ENCODE results near the gene BROX.
A peak's percentile ranks its signal among the peaks of the same experiment; 100 is the strongest.
"Not testable (repeated sequence)": the region's sequence is repeated elsewhere in the genome, so short reads cannot be mapped to it uniquely, and the experiment has no call there.

The BROX gene, protein sequence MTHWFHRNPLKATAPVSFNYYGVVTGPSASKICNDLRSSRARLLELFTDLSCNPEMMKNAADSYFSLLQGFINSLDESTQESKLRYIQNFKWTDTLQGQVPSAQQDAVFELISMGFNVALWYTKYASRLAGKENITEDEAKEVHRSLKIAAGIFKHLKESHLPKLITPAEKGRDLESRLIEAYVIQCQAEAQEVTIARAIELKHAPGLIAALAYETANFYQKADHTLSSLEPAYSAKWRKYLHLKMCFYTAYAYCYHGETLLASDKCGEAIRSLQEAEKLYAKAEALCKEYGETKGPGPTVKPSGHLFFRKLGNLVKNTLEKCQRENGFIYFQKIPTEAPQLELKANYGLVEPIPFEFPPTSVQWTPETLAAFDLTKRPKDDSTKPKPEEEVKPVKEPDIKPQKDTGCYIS

DNA sequence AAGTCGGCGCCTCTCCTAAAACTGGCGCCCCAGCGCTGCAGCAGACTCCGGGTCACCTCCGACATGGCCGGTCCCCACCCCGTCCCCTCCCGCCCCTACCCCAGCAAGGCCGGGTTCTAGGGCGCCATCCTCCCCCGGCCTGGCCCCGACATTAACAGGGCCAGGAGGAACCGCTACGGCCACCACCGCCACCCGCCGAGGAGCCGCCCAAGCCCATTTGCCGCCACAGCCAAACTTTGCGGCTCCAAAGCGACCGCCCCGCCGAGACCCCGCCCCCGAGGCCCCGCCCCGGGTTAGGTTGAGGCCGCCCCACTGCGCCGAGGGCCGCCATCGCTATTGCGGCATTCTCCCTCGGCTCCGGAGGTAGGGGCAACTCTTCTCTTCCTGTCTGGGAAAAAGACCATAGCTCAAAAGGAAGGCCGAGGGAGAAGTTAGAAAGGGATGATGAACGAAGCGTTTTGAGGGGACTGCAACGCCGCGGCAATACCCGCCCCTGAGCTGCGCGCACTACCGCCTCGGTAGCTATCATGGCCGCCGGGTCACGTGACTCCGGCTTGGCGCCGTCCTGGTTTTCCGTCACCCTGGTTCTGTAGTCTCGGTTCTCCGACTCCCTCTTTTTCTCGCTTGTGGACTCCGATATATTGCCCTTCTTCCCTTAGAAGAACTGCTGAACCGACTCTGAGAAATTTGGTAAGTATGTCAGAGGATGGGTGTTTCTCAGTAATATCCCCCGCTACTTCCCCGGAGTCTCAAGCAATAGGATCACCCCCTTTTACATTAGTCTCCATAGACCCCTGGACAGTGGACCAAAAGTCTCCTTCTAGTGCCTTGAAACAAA, at the start of gene BROX, which contains the start of gene AIDA:
Gene BROX (plus strand): TSS at position 312 of the 838 bp plus-strand sequence. CDS start 3,136 bp downstream, outside the sequence.
Gene AIDA (minus strand): TSS at position 239 of the 838 bp plus-strand sequence. CDS start 174 bp downstream, at position 65.
- DNase-seq, result peak; percentile 86

DNA sequence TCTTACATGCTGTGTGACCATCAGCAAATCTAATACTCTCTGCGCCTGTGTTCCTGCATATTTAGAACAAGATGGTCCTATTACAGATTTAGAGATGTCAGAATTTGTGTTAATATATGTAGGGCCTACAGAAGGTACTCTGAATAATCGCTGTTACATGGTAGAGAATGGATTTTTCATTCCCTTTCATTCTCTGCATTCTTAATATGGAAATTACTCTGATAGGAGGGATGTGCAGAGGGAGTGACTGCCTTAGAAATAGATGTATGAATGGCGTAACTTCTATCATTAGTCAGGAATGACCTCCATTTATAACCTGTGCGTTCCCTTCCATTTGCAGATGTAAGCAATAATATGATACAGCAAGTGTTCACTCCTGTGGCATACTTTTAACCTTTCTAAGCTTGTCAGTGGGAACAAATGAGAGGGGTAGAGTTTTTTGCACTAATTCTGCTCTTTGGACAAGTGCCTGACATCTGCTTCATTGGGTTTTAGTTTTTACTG, 48.9 kb upstream of the BROX start:
- no peak for DNase-seq

DNA sequence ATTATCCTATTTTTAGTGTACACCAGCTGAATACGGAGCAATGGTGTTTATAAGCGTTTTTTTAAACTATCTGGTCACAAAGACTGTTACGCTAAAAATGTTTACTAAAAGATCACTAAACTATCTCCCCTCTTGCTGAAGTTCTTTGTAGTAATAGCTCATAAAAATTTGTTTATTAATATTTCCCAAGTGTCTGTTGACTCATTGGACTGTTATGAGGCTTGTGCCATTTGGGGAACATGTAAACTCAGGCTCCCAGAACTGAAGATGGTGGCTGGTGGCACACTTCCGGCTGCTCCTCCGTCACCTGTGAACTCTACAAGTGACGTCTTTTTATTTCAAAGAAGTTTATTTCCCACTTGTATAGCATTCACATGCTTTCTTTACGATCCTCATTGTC, 46.4 kb upstream of the BROX start:
- no peak for DNase-seq

DNA sequence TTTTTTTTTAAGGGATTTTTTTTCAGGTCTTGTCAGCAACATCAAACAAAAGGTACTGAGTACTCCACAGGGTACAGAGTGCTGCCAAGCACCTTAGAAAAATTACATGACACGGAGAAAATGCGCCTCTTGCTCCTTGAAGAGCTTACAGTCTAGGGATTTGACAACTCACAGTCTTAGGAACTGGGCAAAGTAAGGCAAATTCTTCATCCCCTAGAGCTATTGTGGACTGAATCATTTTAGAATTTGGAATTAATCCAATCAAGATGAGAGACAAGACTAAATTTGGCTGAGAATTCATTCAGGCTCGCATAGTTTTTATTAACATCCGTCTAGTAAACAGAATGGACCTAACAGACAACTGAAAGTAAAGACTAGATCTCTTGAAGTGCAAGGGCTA, 44.2 kb upstream of the BROX start:
- DNase-seq, result not testable (repeated sequence)

DNA sequence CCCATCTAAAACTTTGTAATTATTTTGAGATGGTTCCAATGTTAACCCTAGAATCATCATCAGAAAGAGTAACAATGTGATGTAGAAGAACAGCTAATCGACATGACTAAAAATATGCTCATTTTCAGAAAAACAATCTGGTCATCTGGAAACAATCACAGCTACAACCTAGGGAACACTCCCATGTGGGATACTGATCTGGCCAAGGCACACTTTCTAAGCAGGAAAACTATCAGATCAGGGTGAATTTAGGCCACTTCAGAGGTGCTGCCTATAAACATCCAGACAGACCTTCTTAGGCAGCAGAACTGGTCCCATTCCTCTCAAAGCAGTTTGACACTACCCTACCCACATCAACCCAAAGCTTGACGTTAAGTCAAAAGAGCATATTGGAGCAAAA, 43.3 kb upstream of the BROX start:
- not testable (repeated sequence) for DNase-seq

DNA sequence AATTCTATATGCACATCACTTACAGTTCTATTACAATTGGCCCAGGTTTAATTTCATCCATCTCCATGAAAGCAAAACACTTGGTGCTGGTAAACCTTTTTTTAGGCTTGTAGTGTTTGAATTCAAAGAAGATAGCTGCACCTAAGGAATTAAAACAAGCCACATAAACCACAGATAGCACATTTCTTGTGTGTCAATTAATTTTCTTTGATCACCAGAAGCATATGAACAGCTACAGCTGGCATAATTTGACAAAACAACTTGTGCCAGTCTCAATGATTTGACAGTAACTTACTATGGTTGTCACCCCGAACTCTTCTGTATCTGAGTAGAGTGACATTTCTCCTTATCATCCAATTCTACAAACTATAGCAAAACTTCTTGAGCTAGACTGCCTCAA, 42.3 kb upstream of the BROX start:
- DNase-seq, result no peak

DNA sequence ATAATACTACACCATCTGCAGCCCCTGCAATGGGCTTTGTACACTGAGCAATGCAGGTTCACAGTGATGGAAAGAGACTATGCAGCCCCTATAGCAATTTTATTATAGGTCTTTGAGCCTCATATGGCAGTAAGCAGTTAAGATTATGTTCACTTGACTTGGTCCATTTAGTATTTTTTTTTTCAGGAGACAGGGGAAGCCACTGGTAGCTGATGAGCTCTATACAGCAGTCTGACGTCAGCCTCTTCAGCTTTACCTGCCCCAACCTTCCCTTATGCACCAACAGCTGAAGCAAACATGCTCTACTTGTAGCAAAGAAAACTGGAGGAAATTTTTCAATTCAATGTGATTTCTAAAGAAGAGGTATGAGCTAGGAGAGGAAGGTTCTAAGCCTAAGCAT, 32.3 kb upstream of the BROX start:
- no peak for DNase-seq

DNA sequence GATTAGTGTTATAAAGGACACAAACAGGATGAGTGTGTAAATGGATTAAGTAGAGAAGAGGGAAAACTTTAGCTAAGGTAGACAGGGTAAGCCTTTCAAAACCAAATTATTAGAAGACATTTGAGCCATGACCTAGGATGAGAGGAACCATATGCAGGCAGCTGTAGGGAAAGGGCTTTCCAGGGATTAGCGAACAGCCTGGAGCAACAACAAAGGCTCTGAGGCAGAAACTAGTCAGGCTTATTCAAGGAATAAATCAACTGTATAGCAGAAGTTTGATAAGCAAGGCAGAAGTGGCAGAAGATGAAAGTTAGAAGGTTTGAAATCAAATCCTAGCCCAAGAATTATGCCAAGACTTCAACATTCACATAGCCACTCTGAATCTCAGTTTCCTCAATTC, 21.3 kb upstream of the BROX start:
- no peak for DNase-seq

DNA sequence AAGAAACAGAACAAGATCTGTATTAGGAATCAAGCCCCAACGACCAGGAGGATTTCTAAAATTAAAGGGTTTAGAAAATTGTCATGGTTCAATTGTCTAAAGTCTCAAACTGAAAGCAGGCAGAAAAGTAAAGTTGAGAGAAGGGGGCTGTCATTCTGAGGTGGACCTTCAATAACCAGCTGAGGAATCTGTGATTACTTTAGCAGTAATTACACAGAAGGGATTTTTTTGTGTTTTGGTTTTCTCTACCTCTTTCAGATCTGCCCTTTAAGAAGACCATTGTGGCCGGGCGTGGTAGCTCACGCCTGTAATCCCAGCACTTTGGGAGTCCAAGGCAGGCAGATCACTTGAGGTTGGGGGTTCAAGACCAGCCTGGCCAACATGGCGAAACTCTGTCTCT, 17.4 kb upstream of the BROX start:
- DNase-seq, result no peak

DNA sequence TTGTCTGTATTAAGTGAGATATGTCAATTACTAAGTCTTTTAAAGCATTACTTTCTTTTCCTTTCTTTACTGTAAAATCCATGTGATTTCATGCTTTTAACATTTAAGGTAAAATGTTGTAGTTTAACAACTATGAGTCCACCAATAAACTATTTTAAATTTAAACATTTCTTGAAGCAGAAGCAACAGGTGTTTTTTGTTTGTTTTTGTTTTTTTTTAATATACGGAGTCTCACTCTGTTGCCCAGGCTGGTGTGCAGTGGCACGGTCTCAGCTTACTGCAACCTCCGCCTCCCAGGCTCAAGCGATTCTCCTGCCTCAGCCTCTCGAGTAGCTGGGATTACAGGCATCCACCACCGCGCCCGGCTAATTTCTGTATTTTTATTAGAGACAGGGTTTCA, 15.6 kb upstream of the BROX start:
- DNase-seq, result no peak

DNA sequence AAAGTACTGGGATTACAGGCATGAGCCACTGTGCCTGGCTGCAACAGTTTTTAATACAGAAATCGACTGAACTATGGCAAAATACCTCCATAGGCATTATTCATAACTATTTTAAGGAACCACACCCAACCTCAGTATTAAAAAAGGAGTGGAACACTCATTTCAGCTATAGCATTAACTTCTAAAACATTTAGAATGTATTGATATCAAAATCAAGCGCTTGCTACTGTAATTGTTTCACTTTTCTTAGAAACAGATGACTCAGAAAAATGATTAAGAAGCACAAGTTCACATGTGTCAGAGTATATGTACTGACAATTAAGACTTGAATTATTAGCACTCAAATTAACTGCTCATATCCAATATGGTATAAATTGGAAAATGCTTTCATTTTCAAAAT, 15.2 kb upstream of the BROX start:
- DNase-seq, result no peak

DNA sequence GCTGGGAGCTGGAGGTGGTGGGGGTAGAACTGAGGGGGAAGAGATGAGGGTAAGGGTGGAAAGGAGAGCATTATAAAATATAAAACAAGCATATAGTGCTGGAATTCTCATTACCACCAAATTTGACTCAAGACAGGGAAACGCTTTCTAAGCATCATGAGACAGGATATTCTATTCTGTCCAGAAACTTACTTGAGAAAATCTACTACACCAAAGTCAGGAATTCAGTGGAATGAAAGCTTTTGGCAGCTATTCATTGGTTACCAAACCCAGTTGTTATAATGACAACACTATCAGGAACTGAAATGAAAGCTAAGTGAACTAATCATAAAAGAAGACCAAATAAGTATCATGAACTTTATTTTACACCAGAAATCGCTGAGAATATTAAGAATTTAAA, 14.5 kb upstream of the BROX start:
- no peak for DNase-seq

DNA sequence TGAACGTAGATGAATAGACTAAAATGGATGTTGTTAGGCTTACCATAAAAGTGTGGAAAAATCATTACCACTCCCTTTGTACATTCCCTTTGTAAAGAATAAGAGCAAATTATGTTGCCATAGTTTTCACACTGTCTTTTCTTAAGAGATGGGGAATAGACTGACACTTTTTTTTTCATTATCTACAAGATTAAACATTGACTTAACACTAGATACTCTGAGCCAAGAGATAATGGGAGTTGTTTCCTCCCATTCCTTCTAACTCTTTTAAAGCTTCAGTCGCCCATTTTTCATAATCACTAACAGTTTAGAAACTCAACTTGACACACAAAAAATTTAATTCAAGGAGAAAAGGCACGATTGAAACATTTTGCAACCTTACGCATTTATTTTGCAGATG, 10.2 kb upstream of the BROX start:
- no peak for DNase-seq

DNA sequence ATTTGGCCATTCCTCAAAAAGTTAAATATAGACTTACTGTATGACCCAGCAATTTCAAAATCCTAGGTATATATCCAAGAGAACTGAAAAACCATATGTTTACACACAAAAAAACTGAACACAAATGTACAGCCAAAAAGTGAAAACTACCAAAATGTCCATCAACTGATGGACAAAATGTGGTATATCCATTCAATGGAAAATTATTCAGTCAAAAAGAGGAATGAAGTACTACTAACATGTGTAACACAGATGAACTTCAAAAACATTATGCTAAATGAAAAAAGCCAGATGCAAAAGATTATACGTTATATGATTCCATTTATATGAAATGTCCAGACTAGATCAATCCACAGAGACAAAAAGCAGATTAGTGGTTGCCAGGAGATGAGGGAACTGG, 8.1 kb upstream of the BROX start:
- DNase-seq, result no peak

DNA sequence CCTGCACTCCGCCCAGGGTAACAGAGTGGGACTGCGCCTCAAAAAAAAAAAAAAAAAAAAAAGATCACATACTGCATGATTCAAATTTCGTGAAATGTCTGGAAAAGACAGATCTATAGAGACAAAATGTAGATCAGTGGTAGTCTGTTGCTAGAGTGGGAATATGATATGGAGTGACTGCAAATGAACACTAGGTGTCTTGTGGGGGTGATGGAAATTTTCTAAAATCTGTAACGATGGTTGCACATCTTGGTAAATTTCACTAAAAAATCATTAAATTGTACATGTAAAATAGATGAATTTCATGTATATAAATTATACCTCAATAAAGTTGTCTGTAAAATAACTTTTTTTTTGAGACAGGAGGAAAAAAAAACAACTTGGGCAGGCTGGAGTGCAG, 5.5 kb upstream of the BROX start:
- DNase-seq, result no peak

DNA sequence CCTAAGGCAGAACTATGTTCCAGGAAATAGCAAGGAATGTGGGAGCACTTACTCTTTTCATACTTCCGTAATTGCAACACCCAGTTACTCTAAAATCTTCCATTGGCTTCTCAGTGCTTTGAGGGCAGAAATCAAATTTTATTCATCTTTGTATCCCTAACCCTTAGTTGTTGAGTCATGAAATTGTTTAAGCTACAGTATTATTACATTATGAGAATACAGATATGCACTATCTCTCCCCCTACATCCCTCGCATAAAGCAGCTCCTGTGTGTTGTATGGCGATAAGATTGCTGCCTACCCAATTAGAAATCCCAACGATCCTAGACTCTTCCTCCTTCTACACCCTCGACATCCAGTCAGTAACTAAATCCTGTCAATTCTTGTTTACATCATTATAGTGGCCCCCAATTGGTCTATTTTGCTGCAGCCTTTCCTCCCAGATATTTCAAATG, 2.6 kb upstream of the BROX start:
- no peak for DNase-seq

DNA sequence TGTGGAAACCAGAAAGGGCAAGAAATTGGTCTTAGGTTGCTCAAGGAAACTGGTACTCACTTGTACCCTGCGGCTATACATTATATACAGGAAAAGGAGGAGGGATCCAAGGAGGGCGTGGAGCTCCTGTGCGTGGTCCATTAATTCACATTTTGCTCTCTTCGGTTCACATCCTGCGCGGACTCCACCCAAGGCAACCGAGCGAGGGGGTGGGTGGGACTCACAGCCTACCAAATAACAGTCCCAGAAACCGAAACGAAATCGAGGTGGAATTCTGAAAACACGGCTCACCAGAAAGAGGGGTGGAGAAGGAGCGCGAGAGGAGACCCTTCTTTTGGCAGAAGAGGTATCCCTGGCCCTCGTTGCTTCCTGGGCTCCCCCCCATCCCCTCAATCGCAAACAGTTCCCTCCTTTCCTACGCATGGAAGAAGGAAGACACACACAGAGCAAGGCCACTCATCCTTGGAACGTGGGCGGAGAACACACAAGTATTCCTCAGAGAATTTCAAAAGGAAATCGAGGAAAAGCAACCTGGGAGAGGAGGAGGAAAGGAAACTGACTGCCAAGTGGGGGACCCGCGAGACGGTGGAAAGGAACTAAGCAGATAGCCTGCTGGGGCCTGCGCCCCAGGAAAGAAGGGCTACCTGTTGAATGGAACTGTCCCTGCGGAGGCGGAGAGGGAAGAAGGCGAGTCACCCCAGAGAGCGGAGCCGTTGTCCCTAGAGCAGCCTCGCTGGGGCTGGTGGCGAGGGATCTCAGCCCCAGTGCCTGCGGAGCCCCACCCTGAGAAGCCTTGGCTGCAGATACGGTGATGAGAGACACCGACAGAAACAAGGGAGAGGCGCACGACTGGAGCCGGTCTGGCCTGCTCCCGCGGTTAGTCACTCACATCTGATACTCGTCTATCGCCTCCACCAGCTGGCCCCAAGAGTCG, 778 bp upstream of the BROX start:
- DNase-seq, result peak; percentile 30

DNA sequence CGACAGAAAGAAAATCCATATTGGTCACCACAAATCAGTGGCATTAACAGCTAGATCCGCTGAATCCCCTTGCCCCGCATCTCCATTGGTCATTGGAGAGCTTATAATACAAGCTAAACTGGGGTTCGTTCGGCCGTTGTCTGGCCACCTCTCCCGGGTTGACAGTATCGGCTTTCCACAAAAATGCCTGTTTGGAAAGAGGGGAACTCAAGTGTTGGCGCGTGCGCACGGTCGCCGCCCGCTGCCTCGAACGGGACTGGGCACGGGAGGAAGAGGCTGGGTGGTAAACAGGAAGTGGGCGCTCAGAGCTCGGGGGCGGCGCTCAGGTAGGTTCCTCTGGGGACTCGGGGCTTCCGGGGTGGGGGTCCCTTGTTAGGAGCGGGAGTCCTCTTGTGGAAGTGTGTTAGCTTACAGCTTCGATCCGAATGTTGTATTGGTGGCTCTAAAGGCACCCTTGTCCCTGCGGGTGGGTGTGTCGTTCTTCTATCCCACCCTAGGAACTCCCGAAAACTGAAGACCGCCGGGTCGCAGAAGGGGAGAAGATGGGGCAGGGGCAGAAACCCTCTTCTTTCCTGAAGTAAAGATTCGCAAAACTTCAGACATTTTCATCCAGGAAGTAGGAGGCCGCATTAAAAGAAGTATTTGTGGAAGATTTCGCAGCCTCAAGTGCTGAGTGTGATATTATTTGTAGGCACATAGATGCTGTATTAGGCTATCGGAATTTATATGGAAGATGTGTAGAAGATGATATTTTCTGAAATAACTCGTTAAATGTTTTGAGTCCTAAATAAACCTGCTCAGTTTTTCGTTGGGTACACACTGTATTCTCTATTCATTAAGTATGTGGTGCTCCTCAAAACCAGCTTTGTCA, 962 bp downstream of the BROX start:
- DNase-seq, result peak; percentile 62

DNA sequence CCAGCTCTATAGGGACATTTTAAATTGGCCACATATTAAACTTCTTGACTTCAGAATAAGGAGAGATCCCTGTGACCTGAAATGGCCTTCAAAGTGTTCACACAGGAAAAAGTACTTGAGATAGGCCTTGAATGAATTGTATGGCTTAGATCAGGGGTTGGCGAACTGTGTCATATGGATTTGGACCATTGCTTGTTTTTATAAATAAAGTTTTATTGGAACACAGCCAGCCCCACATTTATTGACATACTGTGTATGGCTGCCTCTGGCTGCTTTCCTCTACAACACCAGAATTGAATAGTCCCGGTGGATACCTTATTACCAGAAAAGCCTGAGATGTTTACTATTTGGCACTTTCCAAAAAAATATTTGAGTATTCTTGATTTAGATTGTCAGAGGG, 4.0 kb downstream of the BROX start:
- DNase-seq, result no peak

DNA sequence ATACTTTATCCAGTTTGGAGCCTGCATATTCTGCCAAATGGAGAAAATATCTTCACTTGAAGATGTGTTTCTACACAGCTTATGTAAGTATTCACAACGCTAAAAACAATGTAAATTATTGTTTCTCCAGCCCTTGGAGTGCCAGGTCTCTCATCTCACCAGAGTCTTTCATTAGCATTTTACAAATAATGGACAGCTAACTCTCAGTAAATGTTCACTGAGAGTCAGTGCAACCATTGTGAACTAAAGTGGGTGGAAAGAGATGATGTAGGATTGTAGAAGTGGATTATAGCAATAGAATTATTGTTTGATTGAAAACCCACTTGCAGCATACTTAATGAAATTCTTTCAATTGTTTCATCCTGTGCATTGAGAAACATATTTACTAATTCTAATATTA, 16.4 kb downstream of the BROX start:
- DNase-seq, result no peak

DNA sequence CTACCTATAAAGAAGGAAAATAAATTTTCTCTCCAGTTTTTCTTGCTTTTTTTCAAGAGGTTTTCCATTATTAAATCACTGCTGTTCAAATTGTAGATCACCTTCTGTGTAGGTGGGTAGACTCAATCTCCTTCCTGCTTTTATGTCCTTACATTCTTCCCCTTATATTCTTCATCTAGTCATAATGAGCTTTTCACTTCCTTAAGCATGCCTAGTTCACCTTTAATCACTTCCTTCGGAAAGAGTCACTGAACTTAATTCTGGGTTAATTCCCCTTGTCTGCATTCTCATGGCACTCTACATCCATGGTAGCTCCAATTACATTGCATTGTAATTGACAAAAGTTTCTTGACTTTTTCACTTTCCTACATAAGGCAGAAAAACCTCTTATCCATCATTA, 18.5 kb downstream of the BROX start:
- no peak for DNase-seq

Measured in GOT3 (cell line).